Glutamatergic neuron (in vitro differentiated cells): ENCODE data around the gene TNC. TPM values are rescaled to one million over a fixed set of nuclear protein-coding genes. Genes with fewer than 3 reads are reported as not detected.

Experiments
- DNase-seq: peaks from one replicate; pipeline ENCODE4 v3.0.0; 2022
- H3K27ac Mint-ChIP-seq: one replicate; pipeline ENCODE4 v1.8.0; 2020; ENCODE audit warnings: mild to moderate bottlenecking, mixed read lengths, inconsistent platforms; ENCODE audit not compliant: unreplicated experiment
- H3K27me3 Mint-ChIP-seq: one replicate; pipeline ENCODE4 v1.8.0; 2020; ENCODE audit warnings: mild to moderate bottlenecking, moderate library complexity, mixed read lengths, inconsistent platforms; ENCODE audit not compliant: unreplicated experiment
- H3K36me3 Mint-ChIP-seq: one replicate; pipeline ENCODE4 v1.8.0; 2020; ENCODE audit warnings: mild to moderate bottlenecking, mixed read lengths, inconsistent platforms; ENCODE audit not compliant: unreplicated experiment
- H3K4me1 Mint-ChIP-seq: one replicate; pipeline ENCODE4 v1.8.0; 2020; ENCODE audit warnings: mild to moderate bottlenecking, low read depth, mixed read lengths, inconsistent platforms; ENCODE audit not compliant: unreplicated experiment
- H3K4me3 Mint-ChIP-seq: one replicate; pipeline ENCODE4 v1.8.0; 2020; ENCODE audit warnings: mild to moderate bottlenecking, mixed read lengths, inconsistent platforms; ENCODE audit not compliant: unreplicated experiment
- H3K9me3 Mint-ChIP-seq: one replicate; pipeline ENCODE4 v1.8.0; 2020; ENCODE audit warnings: mild to moderate bottlenecking, moderate library complexity, mixed read lengths, inconsistent platforms; ENCODE audit not compliant: unreplicated experiment
- CTCF ChIP-seq: fragments of 200-600 bp; sonication (generic); IDR thresholded peaks from one replicate; pipeline ENCODE4 v1.5.0; 2021; ENCODE audit not compliant: partially characterized antibody, unreplicated experiment
- total RNA-seq: library from RNA; stranded (reverse); fragmentation: NEBNext Ultra II Directional; extraction: Animal tissue kit (Norgen Biotek cat#: 25700); gene quantifications from one replicate; pipeline ENCODE4 v1.2.1, GENCODE V29; 2021; ENCODE audit not compliant: unreplicated experiment

Gene TNC
- total RNA-seq, 1 donor from 2014 or later, result 34.5 TPM

GRCh38 chr9:114988962-114989599 lies 128.9 kb downstream of the TNC start:
- H3K9me3 Mint-ChIP-seq, result peaks cover 4% of the 10 kb centered on the region
- no peak overlapping the region for H3K27ac Mint-ChIP-seq
- DNase-seq, result no peak
- TF ChIP-seq CTCF, result no peak
- no peaks in the 10 kb centered on the region for H3K36me3 Mint-ChIP-seq
- peaks cover 2% of the 10 kb centered on the region for H3K27me3 Mint-ChIP-seq
- H3K4me3 Mint-ChIP-seq, result no peak overlapping the region
- no peaks in the 10 kb centered on the region for H3K4me1 Mint-ChIP-seq

- Mint-ChIP-seq H3K27ac (no peak overlapping the region), H3K27me3 (no peaks in the 10 kb centered on the region), H3K9me3 (no peaks in the 10 kb centered on the region), H3K4me3 (no peak overlapping the region), H3K4me1 (no peaks in the 10 kb centered on the region), H3K36me3 (no peaks in the 10 kb centered on the region)
- no peak for TF ChIP-seq CTCF
- no peak for DNase-seq
These were observed 130.8 kb downstream of the TNC start for GRCh38 chr9:114987116-114987515.

GRCh38 chr9:114985959-114986501 lies 131.9 kb downstream of the TNC start:
- no peak for DNase-seq
- H3K27ac Mint-ChIP-seq, result no peak overlapping the region
- no peak for TF ChIP-seq CTCF
- H3K4me3 Mint-ChIP-seq, result no peak overlapping the region
- H3K36me3 Mint-ChIP-seq, result no peaks in the 10 kb centered on the region
- H3K27me3 Mint-ChIP-seq, result no peaks in the 10 kb centered on the region
- no peaks in the 10 kb centered on the region for H3K9me3 Mint-ChIP-seq
- H3K4me1 Mint-ChIP-seq, result no peaks in the 10 kb centered on the region

GRCh38 chr9:114981063-114981462 lies 136.9 kb downstream of the TNC start:
- TF ChIP-seq CTCF, result no peak
- Mint-ChIP-seq H3K4me3 (no peak overlapping the region), H3K27ac (no peak overlapping the region), H3K27me3 (peaks cover 2% of the 10 kb centered on the region), H3K36me3 (no peaks in the 10 kb centered on the region), H3K9me3 (no peaks in the 10 kb centered on the region), H3K4me1 (no peaks in the 10 kb centered on the region)
- no peak for DNase-seq

- H3K27ac Mint-ChIP-seq, result no peak overlapping the region
- no peak for TF ChIP-seq CTCF
- no peaks in the 10 kb centered on the region for H3K9me3 Mint-ChIP-seq
These were observed 144.7 kb downstream of the TNC start for GRCh38 chr9:114973216-114973615.

More at GRCh38 chr9:114973216-114973615, 144.7 kb downstream of the TNC start:
- Mint-ChIP-seq H3K4me3 (no peak overlapping the region), H3K4me1 (no peaks in the 10 kb centered on the region), H3K36me3 (no peaks in the 10 kb centered on the region), H3K27me3 (no peaks in the 10 kb centered on the region)
- DNase-seq, result no peak
